Fibroblast of skin of abdomen (primary cell): Measurements from ENCODE around the gene VEGFB.
A peak's percentile ranks its signal among the peaks of the same experiment; 100 is the strongest.
"Not testable (repeated sequence)": the region's sequence is repeated elsewhere in the genome, so short reads cannot be mapped to it uniquely, and the experiment has no call there.

Experiments used
- DNase-seq: peaks from one replicate; pipeline ENCODE4 v3.0.0-alpha.2; 2013

The VEGFB gene

DNA sequence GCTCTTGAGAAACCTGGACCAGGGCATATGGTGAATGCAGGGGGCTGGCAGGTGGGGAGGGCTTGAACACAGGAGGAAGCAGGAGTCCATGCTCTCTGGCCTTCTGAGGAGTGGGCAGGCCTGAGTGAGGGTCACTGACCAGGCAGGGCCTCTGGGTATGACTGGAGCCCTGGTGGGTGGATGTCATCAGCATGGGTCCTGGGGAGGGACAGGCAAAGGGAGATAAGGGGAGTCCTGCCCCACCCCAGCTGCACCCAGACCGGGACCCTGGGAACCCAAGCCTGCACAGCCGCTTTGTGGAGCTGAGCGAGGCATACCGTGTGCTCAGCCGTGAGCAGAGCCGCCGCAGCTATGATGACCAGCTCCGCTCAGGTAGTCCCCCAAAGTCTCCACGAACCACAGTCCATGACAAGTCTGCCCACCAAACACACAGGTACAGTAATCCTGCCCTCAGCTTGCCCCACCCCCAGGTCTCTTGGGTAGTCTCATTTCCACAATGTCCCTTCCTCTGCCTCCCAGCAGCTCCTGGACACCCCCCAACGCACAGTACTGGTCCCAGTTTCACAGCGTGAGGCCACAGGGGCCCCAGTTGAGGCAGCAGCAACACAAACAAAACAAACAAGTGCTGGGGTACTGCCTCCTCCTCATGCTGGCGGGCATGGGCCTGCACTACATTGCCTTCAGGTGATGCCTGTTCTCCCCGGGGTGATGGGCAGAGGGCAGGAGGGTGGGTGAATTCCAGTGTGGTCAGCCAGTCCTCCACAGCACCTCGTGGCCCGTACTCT lies 2.0 kb upstream of the VEGFB start:
- no peak for DNase-seq

DNA sequence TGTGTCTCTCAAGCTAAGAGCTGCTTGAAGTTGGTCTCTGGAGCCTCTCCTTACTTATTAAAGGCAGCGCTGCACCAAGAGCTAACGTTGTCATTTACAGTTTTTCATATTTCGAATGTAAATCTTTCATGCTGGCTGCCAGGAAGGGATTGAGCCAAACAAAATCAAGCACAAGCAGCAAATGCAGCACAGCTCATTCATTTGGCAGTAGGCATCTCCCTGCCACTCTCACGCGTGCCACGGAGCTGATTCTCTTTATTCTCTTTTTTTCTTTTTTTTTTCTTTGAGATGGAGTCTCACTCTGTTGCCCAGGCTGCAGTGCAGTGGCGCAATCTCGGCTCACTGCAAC lies 1.4 kb upstream of the VEGFB start:
- no peak for DNase-seq

- no peak for DNase-seq
These were observed 429 bp downstream of the VEGFB start for GRCh38 chr11:64234647-64235379.

DNA sequence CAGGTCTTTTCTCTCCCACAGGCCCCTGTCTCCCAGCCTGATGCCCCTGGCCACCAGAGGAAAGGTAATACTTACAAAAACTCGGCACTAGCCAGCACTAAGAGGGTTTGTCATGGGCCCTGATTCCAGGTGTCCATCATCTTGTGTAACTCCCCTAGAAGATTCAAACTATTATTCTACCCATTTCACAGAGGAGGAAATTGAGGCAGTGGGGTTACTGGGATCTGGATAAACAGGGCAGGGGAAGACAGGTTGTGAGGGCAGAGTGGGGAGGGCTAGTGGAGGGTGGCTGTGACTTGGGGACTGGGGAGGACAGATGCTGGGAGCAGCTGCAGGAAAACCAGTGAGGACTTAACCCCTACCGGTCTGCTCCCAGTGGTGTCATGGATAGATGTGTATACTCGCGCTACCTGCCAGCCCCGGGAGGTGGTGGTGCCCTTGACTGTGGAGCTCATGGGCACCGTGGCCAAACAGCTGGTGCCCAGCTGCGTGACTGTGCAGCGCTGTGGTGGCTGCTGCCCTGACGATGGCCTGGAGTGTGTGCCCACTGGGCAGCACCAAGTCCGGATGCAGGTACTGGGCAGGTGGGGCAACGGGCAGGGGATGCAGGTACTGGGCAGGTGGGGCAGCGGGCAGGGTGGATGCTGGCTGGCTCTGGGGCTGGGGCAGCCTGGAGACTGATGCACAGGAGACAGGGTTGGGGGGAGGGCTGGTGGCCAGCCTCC lies 1.2 kb downstream of the VEGFB start:
- DNase-seq: no peak

DNA sequence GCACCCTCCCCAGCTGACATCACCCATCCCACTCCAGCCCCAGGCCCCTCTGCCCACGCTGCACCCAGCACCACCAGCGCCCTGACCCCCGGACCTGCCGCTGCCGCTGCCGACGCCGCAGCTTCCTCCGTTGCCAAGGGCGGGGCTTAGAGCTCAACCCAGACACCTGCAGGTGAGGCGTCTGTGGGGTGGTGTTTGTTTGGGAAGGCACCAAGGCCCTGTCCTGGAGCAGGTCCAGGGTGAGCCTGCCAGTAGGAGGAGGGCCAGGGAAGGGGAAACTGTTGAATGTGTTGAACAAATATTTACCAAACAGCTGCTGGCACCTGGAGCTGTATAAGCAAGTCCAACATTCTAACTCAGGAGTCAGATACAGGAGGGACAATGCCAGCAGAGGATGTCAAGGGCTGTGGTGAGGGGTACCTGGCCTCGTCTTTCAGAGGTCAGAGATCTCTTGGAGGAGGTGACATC lies 3.1 kb downstream of the VEGFB start:
- DNase-seq: no peak

GRCh38 chr11:64238076-64238475 lies 3.7 kb downstream of the VEGFB start:
- DNase-seq: no peak

DNA sequence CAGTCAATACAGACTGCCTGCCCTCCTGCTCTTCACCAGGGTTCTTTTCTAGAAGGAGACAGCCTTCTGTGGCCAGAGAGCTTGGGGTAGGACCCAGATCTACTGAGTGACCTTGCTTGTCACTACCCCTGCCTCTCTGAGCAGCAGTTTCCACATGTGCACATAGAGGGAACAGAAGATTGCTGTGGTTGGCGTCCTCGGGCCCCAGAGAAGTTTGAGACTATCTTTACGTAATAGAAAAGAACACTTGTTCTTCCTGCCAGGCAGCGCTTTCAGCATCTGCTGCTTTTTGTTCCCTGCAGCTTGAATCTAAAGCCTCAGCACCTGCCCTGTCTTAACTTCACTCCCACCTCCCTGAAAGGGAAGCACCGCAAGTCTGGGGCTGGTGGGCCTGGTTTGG lies 4.6 kb downstream of the VEGFB start:
- no peak for DNase-seq

- DNase-seq: no peak
These were observed 5.5 kb downstream of the VEGFB start for GRCh38 chr11:64239662-64240434.

GRCh38 chr11:64240435-64241240 lies 6.3 kb downstream of the VEGFB start, which contains the start of gene FKBP2:
Gene FKBP2, plus strand, starts transcription at chr11:64241095. Its CDS starts 1,293 bp downstream, at chr11:64242388.
- DNase-seq: peak; percentile 97

- peak; percentile 99 for DNase-seq
These were observed 6.8 kb downstream of the VEGFB start for GRCh38 chr11:64241241-64241490.

- no peak for DNase-seq
These were observed 7.3 kb downstream of the VEGFB start for GRCh38 chr11:64241491-64242374.

GRCh38 chr11:64243236-64243854 lies 9.0 kb downstream of the VEGFB start:
- no peak for DNase-seq

- no peak for DNase-seq
These were observed 9.7 kb downstream of the VEGFB start for GRCh38 chr11:64244107-64244506.

DNA sequence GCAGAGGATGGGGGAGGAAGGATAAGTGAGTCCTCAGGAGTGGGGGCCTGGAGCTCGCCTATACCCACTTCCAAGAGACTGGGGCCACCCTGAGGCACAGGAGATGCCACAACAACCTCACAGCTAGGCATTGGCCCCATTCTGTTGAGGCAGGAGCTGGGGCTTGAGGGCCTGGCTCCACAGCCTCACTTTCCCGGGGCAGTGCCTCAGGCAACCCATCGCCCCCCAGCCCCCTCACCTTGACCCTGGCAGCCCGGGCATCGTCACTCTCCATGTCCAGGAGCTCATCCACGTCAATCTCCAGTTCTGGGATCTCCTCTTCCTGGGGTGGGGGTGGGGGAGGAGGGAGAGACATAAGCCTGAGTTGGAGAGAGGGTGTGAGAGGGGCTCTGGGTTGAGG lies 10.6 kb downstream of the VEGFB start:
- DNase-seq: no peak

DNA sequence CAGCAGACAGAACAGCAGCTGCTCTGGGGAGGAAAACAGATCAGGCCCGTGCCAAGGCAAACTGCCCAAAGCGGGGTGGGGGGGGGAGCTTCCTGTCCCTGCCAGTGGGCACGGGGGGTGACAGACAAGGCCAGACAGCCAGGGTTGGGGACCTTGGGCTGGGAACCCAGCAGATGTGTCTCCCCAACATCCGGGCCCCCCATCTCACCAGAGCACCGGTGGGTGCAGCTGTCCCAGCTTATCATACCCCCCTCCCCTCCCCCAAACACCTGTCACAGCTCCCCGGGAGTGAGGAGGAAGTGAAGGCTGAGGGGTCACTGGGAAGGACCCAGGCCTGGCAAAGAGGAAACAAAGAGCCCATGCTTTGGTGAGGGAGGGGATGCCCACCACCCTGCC lies 11.0 kb downstream of the VEGFB start:
- DNase-seq: no peak

DNA sequence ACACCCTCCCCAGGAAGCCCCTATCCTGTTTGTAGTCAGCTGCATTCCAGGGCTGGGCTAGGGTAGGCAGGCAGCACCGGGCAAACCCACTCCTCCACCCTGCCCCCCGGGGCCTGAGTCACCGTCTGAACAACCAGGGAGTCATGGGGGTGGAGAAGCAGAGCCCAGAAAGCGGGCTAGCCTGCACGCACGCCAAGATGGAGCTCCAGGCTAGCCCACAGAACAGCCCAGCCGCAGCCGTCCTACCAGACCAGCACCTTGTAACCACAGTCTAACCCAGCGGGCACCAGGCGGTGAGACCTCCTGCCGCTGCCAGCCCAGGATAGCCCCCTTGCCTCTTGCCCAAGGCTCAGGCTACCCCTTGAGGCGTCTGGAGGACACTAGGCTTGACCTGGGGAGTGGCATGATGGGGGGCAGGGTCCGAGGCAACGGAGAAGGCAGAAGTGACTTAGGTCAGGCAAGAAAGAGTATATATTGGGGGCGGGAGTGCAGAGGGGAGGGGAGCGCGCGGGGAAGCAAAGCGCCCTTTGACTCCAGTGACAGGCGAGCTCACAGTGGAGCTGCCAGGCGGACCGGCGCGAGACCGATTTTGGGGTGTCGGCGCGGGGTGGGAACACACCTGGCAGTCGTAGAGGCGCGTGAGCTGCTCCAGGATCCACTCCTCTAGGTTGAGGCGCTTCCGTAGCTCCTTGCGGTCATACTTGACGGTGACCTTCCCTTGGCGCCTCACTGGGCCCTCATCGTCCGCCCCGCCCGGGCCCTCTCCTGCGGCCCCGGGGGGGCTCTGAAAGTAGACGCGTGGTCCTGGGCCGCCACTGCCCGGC lies 11.6 kb downstream of the VEGFB start:
- peak; percentile 94 for DNase-seq

GRCh38 chr11:64246621-64246870 lies 12.2 kb downstream of the VEGFB start:
- not testable (repeated sequence) for DNase-seq

- peak; percentile 88 for DNase-seq
These were observed 12.7 kb downstream of the VEGFB start, which contains the start of gene PPP1R14B for GRCh38 chr11:64246871-64247728. Gene PPP1R14B, minus strand, starts transcription at chr11:64246943. Its CDS starts 270 bp downstream, at chr11:64246673.
